T-helper 17 cell (primary cell): ENCODE data around the gene SIX4. TPM values are rescaled to one million over a fixed set of nuclear protein-coding genes. Genes with fewer than 3 reads are reported as not detected.

Experiments used
- ATAC-seq: fragments of 150-1000 bp; cut with Tn5 transposase; 2 replicates; pipeline ENCODE4 v1.10.0; 2021; ENCODE audit warnings: mild to moderate bottlenecking, moderate library complexity
- DNase-seq, 3 donors: peaks; one replicate each; pipeline versions ENCODE4 v3.0.0 to v3.0.0-alpha.2; 2020 to 2021
- H3K9me3 ChIP-seq: one replicate; pipeline ENCODE4 v1.7.0; 2013; ENCODE audit warnings: low read length, mild to moderate bottlenecking; ENCODE audit not compliant: control insufficient read depth, poor library complexity, severe bottlenecking
- H3K27ac Mint-ChIP-seq: one replicate; pipeline ENCODE4 v1.8.0; 2022; ENCODE audit warnings: mild to moderate bottlenecking, moderate library complexity, mixed read lengths
- H3K27me3 Mint-ChIP-seq: one replicate; pipeline ENCODE4 v1.8.0; 2022; ENCODE audit warnings: mixed read lengths
- H3K36me3 Mint-ChIP-seq: one replicate; pipeline ENCODE4 v1.8.0; 2022; ENCODE audit warnings: low read depth, mixed read lengths
- H3K4me1 Mint-ChIP-seq: one replicate; pipeline ENCODE4 v1.8.0; 2022; ENCODE audit warnings: mild to moderate bottlenecking, mixed read lengths
- H3K4me3 Mint-ChIP-seq: one replicate; pipeline ENCODE4 v1.8.0; 2022; ENCODE audit warnings: mild to moderate bottlenecking, moderate library complexity, mixed read lengths
- total RNA-seq, 4 donors: library from RNA in 2 of 4; stranded (reverse) in 2 of 4; gene quantifications; one replicate each; pipeline ENCODE4 v1.2.3 and lab custom pipeline; 2022 to 2026

Gene SIX4
- not detected for total RNA-seq
- total RNA-seq (lab: John Stamatoyannopoulos, UW): 0 to 0.08 reads per million in 2 donors

DNA sequence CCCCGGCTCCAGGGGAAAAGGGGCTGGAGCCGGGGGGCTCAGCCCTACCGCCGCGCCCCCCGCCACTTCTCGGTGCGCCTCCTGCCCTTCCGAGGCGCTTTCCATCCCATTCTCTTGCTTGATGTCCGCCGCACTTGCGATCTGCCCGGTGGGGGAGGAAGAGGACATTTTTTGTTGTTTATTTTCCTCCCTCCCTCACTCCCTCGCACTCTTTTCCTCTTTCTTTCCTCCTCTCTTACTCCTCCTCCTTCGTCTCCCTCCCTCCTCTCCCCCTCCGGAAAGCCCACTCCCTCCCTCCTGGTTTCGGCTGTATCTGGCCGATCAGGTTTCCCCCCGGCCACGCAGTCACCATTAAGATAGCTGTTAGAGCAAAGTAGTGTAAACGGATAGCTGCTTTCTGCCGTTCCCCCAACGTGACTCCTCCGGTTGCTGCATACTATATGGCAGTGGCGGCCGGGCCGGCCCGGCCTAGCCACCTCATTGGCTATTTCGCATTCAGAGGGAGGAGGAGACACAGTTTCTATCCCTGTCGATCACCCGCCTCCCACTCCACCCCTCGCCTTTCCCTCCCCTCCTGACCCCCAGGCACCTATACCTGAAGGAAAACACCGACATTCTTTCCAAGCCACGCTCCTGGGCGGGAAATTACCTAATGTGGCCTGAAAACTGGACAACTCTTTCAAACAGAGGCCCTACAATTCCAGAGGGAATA, at the start of gene SIX4:
Gene SIX4, minus strand, starts transcription at position 445 of the 712 bp plus-strand sequence. Its CDS starts 277 bp downstream, at position 168.
- Mint-ChIP-seq H3K27ac (no peak within 1 kb of the TSS), H3K27me3 (peaks cover 74% of the 10 kb centered on the region), H3K4me3 (peak within 1 kb of the TSS; percentile 91), H3K4me1 (peaks cover 22% of the 10 kb centered on the region), H3K36me3 (peaks cover 4% of the 10 kb centered on the region)
- ATAC-seq (no peak), DNase-seq (no peak)
- H3K9me3 ChIP-seq: no peaks in the 10 kb centered on the region

DNA sequence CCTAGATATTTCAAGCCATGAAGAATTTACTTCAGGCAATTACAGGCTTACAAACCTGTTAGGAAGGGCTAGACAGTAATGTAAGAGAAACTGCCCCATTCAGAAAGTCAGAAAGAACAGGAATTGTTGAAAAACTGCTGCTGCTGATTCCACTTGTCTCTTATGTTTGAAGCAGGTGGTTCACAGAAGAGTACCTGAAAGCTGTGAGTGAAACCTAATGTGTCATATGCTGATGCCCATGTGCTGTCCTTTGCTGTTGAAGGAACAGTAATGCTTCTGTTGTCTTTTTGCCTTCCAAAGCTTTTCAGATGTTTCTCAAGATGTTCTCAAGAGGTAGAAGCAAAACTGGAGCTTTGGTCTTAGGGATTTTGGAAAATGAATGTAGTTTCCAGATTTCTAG, 49.4 kb upstream of the SIX4 start:
- Mint-ChIP-seq H3K27me3 (no peaks in the 10 kb centered on the region), H3K27ac (no peak overlapping the region), H3K4me1 (peaks cover 8% of the 10 kb centered on the region), H3K36me3 (peaks cover 2% of the 10 kb centered on the region), H3K4me3 (no peak overlapping the region)
- ATAC-seq (no peak), DNase-seq (no peak)
- H3K9me3 ChIP-seq: no peaks in the 10 kb centered on the region

DNA sequence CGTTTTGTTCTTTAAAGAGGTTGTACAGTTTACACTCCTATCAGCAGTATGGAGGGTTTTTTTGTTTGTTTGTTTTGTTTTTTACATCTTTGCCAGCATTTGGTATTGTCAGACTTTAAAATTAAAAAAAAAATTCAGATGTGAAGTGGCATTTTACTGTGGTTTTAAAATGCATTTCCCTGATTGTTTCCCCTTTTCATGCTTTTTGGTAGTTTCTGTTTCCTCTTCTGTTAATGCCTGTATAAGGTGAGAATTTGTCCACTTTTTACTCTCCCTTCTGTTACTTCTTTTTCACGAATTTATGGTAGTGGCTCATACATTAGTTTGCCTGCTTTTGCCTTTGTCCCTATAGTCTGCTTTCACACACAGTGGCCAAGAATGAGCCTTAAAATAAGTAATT, 47.0 kb upstream of the SIX4 start:
- H3K4me1 Mint-ChIP-seq: peaks cover 8% of the 10 kb centered on the region
- H3K4me3 Mint-ChIP-seq: no peak overlapping the region
- H3K27ac Mint-ChIP-seq: no peak overlapping the region
- DNase-seq: no peak
- H3K9me3 ChIP-seq: no peaks in the 10 kb centered on the region
- no peaks in the 10 kb centered on the region for H3K27me3 Mint-ChIP-seq
- H3K36me3 Mint-ChIP-seq: peaks cover 2% of the 10 kb centered on the region
- no peak for ATAC-seq

DNA sequence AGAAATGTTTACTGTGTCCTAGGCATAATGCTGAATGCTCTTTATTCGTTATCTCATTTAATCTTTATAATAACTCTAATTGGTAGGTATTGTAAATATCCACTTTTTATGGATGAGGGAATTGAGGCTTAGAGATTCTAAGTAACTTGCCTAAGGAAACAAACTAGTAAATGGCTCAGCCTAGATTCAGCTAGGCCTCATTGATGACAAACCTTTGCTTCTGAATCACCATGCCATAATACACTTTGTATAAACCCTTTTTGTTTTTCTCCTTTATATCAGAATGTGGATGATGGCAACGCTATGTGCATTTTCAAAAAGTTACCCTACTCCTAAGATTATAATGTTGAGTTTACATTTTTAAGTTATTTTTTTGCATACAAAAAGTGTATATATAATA, 44.5 kb upstream of the SIX4 start:
- ATAC-seq (no peak), DNase-seq (no peak)
- Mint-ChIP-seq H3K4me1 (peaks cover 13% of the 10 kb centered on the region), H3K27ac (no peak overlapping the region), H3K27me3 (no peaks in the 10 kb centered on the region), H3K36me3 (peaks cover 2% of the 10 kb centered on the region), H3K4me3 (no peak overlapping the region)
- no peaks in the 10 kb centered on the region for H3K9me3 ChIP-seq

DNA sequence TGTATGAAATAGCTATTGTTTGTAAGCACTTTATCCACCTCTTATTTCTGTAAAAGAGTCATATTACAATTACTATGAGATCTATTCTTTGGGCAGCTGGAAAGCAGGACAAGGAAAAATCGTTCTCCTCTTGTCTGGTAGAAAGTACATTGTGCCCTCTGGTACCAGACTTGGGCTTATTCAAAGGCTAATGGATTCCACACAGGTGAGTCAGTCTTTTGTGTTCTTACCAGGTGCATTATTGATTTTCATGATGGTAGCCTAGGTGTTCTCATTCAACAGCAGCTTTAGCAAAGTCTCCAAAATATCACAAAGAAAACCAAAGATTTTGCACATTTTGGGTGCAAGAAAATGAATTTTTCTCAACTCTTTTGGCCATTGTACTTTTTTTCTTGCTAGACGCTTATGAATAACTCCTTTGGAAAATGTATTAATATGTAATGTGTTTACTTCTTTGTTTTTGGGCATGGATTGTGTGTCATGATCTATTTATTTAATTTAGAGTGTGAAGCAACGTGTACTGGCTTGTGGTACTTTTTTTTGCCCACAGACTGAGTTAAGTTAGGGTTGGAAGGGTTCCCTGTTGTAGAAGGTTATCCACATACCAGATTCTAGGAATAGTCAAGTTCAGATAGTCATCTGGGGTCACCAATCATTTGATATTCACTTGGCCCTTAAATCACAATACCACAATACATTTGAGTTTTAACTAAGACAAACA, 36.7 kb upstream of the SIX4 start:
- Mint-ChIP-seq H3K27ac (no peak overlapping the region), H3K4me1 (peaks cover 25% of the 10 kb centered on the region), H3K27me3 (no peaks in the 10 kb centered on the region), H3K36me3 (no peaks in the 10 kb centered on the region), H3K4me3 (no peak overlapping the region)
- no peak for DNase-seq
- ATAC-seq: no peak
- H3K9me3 ChIP-seq: no peaks in the 10 kb centered on the region

DNA sequence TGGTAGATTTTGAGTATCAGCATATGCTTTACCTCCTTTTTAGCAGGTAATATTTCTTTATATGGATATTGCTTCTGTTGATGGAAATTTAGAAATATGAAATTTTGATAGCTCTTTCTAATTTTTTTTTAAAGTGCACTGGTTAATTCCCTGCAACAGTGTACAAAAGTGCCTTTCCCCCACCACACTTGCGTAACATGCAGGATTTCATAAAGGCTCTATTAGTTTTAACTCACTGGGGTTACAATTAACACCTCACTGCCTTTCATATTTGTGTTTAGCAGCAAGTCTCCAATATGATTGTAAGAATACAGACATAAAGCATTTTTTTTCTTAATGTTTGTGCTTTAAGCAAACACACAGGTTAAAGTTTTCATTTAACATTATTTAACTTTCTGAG, 36.1 kb upstream of the SIX4 start:
- ATAC-seq: no peak
- H3K27me3 Mint-ChIP-seq: no peaks in the 10 kb centered on the region
- DNase-seq: no peak
- H3K27ac Mint-ChIP-seq: no peak overlapping the region
- no peaks in the 10 kb centered on the region for H3K36me3 Mint-ChIP-seq
- no peaks in the 10 kb centered on the region for H3K9me3 ChIP-seq
- peaks cover 25% of the 10 kb centered on the region for H3K4me1 Mint-ChIP-seq
- no peak overlapping the region for H3K4me3 Mint-ChIP-seq

DNA sequence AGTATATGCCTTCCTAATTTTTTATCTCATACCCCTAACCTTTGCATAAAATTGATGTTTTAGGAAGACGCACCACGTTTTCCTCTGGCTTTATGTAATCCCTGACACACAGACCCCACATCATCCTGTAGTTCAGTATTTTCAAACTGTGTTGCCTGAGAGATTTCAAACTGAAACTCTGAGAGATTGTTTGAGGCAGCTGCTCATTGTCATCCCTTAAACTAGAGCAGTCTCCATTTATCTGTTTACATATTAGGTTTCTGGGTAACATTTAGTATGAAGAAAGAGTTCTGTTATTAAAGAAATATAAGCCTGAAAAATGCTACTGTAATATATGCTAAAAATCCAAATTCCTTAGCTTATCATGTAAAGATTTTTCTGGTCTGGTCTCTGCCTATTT, 34.7 kb upstream of the SIX4 start:
- H3K4me1 Mint-ChIP-seq: peaks cover 21% of the 10 kb centered on the region
- H3K4me3 Mint-ChIP-seq: no peak overlapping the region
- ATAC-seq (no peak), DNase-seq (no peak)
- no peak overlapping the region for H3K27ac Mint-ChIP-seq
- no peaks in the 10 kb centered on the region for H3K27me3 Mint-ChIP-seq
- no peaks in the 10 kb centered on the region for H3K9me3 ChIP-seq
- no peaks in the 10 kb centered on the region for H3K36me3 Mint-ChIP-seq

DNA sequence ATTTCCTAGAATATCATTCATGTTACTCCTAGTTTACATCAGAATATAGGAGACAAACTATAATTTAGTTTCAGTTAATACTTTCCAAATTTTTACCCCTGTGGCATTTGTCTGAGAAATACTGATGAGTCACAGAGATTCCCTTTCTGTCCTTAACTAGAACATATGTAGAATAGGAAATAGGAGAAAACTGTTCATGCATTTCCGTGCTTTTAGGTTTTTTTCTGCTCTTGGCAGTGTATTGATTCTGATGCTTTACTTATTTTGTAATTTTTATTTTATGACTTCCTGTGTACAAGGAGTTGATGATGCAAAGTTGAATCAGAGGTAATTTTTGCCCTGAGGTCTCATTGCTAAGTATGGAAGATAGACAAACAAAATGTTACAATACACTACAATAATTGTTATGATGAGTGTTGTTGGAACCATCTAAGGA, 33.4 kb upstream of the SIX4 start:
- ATAC-seq (no peak), DNase-seq (no peak)
- no peak overlapping the region for H3K27ac Mint-ChIP-seq
- no peaks in the 10 kb centered on the region for H3K9me3 ChIP-seq
- no peaks in the 10 kb centered on the region for H3K27me3 Mint-ChIP-seq
- no peaks in the 10 kb centered on the region for H3K36me3 Mint-ChIP-seq
- no peak overlapping the region for H3K4me3 Mint-ChIP-seq
- H3K4me1 Mint-ChIP-seq: peaks cover 30% of the 10 kb centered on the region

DNA sequence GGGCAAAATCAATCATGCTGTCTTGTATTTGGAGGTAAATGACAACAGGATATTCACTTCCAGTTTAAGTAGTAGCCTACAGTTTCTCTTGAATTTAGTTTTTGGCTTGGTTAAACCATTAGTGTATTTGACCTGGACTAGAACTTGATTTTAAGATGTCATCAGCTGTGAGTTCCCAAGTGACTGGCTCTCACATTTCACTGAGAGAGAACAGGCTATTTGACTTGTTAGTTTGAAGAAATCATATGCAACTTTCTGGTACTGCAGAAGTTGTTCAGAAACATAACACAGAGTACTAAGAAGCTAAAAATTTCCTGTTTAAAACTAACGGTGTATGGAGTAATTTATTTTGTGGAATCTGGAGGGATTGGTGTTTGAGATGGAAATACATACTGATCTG, 32.7 kb upstream of the SIX4 start:
- H3K4me3 Mint-ChIP-seq: no peak overlapping the region
- no peak overlapping the region for H3K27ac Mint-ChIP-seq
- H3K9me3 ChIP-seq: no peaks in the 10 kb centered on the region
- H3K36me3 Mint-ChIP-seq: no peaks in the 10 kb centered on the region
- ATAC-seq: no peak
- H3K27me3 Mint-ChIP-seq: no peaks in the 10 kb centered on the region
- H3K4me1 Mint-ChIP-seq: peaks cover 30% of the 10 kb centered on the region
- DNase-seq: no peak

DNA sequence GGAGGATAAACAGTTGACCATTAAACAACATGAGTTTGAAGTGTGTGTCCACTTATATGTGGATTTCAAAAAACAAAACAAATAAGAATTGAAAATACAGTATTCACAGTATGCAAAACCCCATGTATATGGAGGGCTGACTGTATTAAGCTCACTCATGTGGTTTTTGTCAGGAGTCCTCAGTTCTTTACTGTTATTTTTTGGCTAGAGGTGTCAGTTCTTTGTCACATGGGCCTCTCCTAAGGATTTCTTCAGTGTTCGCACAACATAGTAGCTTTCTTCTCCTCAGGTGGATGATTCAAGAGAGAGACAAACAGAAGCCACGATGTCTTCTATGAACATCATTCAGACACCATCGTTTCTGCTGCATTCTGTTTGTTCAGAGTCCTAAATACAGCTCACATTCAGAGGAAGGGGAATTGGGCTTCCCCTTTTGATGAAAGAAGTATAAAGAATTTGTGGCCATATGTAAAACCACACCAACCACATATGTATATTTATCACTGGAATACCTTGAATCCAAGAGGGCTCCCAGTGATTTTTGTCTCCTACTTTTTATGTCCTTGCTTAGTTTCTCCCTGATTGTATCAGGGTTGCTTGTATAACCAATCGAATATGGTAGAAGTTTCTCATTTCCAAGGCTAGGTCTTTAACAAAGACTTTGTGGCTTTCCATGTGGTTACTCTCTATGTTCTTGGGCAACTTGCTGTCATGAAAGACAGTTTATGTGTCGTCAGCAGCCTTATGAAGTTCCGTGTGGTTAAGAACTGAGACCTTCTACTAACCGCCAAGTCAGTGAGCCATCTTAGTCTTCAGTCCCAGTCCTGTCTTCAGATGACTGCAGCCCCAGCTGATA, 29.3 kb upstream of the SIX4 start:
- no peaks in the 10 kb centered on the region for H3K9me3 ChIP-seq
- Mint-ChIP-seq H3K4me3 (peak overlapping the region; percentile 67), H3K27me3 (no peaks in the 10 kb centered on the region), H3K4me1 (peaks cover 21% of the 10 kb centered on the region), H3K36me3 (no peaks in the 10 kb centered on the region), H3K27ac (peak overlapping the region; percentile 39)
- peak in 1 of 3 donors; percentile 11 for DNase-seq
- peak; percentile 97 for ATAC-seq

DNA sequence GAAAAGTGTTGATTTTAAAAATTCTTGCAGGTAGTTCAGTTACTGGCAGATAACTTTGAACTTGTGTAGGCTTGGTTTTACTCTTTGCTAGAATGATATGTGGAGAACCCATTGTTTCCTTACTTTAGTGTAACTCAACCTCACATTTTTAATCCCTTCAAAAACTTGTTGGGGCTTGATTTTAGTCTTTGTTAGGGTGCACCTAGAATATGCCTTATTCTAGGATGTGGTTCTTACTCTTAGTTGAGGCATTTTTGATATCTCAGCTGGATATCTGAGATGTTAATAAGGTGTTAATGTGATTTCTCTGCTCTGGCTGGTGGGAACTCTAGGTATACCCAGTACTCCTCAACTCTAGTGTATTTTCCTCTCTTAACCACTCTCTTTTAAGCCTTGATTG, 20.4 kb upstream of the SIX4 start:
- no peak overlapping the region for H3K4me3 Mint-ChIP-seq
- ATAC-seq: no peak
- DNase-seq: no peak
- H3K27me3 Mint-ChIP-seq: no peaks in the 10 kb centered on the region
- no peaks in the 10 kb centered on the region for H3K9me3 ChIP-seq
- H3K4me1 Mint-ChIP-seq: peaks cover 6% of the 10 kb centered on the region
- peaks cover 3% of the 10 kb centered on the region for H3K36me3 Mint-ChIP-seq
- no peak overlapping the region for H3K27ac Mint-ChIP-seq

DNA sequence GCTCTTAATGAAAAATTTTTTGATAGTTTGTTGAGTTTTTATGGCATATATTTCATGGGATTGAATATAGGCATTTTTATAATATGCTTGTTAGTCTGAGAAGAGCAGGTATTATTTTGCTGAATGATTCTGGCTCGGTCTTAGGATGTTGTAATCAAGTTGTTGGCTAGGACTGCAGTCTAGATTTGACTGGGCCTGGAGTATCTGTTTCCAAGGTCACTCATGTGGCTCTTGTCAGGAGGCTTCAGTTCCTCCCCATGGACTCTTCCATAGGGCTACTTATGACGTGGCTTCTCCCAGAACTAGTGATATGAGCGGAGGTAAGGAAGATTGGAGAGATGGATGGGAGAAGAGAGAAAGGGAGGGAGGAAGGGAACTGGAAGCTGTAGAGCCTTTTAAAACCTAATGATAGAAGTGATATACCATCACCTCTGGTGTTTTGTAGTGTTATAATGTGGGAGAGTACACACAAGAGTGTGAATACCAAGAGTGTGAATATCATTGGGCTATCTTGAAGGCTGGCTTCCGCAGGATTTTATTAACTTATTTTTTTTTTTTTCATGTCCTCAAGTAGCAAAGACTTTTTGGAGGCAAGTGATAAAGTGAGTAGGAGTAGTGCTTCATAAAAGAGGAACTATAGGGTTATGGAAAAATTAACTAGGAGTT, 14.8 kb upstream of the SIX4 start:
- H3K9me3 ChIP-seq: no peaks in the 10 kb centered on the region
- H3K27me3 Mint-ChIP-seq: no peaks in the 10 kb centered on the region
- H3K4me3 Mint-ChIP-seq: no peak overlapping the region
- H3K36me3 Mint-ChIP-seq: peaks cover 3% of the 10 kb centered on the region
- no peak for ATAC-seq
- peaks cover 19% of the 10 kb centered on the region for H3K4me1 Mint-ChIP-seq
- no peak overlapping the region for H3K27ac Mint-ChIP-seq
- no peak for DNase-seq

DNA sequence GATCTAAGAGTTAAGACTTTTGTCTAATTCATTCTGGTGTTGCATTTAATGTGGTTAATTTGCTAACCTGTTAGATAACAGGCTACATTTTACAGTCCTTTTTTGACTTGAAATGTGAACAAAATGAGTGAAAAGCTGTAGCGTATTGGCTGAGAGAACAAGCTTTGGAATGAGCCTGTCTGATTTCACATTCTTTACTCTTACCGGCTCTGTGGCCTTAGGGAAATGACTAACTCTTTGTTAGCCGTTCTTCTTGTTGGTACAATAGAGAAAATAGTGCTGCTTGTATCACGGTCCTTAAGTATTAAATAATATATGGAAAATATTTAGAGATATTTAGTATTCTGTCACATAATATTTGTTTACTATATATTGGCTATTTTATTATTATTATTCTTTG, 12.3 kb upstream of the SIX4 start:
- Mint-ChIP-seq H3K4me1 (peaks cover 19% of the 10 kb centered on the region), H3K27ac (no peak overlapping the region), H3K36me3 (peaks cover 3% of the 10 kb centered on the region), H3K4me3 (no peak overlapping the region), H3K27me3 (peaks cover 10% of the 10 kb centered on the region)
- ATAC-seq (no peak), DNase-seq (no peak)
- H3K9me3 ChIP-seq: no peaks in the 10 kb centered on the region
